Gastrocnemius medialis (tissue), 4 donors: Measurements from ENCODE around the gene SRSF1.

Source experiments
- POLR2A ChIP-seq, 2 donors: fragments of 450-650 bp; IDR thresholded peaks; one replicate each; pipeline ENCODE4 v1.6.1; 2017; ENCODE audit warnings: antibody characterized with exemption in 2 of 2, mild to moderate bottlenecking in 2 of 2, moderate library complexity in 2 of 2
- TF ChIP-seq, protein P1 (sequence below), 5 experiments: fragments of 450-650 bp in 3 of 5; fragments of 200-600 bp in 2 of 5; sonication (generic) in 2 of 5; IDR thresholded peaks in 4 of 5; conservative IDR thresholded peaks in 1 of 5; 1 replicate in 4 of 5; 2 replicates in 1 of 5; pipeline ENCODE4 v1.5.1; 2016 to 2019; ENCODE audit warnings: antibody characterized with exemption in 5 of 5, mild to moderate bottlenecking in 3 of 5, moderate library complexity in 3 of 5

DNA sequence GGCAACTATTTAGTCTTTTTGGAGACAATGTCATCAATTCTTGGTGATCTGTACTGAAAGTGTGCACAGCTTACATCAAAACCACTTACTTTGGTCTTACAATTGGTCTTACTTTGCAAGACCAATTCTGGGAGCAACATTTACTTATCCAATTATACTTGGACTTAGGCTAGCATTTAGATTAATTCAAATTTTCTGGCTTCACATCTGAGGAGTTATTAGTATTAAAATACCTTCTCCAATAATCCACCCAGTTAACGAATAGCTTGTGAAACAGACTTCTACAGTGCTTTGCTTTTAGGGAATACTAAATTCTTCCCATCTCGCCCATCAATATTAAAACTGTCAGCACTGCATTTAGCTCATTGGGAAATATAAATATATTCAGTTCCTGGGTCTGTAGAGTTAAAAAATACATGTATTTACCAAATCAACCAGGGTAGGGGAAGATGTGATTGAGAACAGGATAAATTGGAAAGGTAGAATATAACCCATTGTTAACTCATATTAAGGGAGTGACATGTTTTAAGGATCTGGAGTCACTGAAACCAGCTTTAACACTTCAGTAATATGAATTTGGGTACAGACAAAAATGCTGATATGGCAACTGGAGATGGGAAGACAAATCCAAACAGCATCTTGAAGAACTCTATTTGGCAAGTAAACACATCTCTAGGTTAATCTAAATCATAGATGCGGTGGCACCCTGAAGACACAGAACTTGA, 9.8 kb downstream of the SRSF1 start:
- TF ChIP-seq, protein P1, sequence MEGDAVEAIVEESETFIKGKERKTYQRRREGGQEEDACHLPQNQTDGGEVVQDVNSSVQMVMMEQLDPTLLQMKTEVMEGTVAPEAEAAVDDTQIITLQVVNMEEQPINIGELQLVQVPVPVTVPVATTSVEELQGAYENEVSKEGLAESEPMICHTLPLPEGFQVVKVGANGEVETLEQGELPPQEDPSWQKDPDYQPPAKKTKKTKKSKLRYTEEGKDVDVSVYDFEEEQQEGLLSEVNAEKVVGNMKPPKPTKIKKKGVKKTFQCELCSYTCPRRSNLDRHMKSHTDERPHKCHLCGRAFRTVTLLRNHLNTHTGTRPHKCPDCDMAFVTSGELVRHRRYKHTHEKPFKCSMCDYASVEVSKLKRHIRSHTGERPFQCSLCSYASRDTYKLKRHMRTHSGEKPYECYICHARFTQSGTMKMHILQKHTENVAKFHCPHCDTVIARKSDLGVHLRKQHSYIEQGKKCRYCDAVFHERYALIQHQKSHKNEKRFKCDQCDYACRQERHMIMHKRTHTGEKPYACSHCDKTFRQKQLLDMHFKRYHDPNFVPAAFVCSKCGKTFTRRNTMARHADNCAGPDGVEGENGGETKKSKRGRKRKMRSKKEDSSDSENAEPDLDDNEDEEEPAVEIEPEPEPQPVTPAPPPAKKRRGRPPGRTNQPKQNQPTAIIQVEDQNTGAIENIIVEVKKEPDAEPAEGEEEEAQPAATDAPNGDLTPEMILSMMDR (IDR thresholded peaks at IDR 0.05 in 4 of 5, conservative IDR thresholded peaks at IDR 0.05 in 1 of 5): no peak
- TF ChIP-seq POLR2A (IDR thresholded peaks at IDR 0.05): no peak
